ENCODE measurements around the gene DHRS12.
"Not testable (repeated sequence)": the region's sequence is repeated elsewhere in the genome, so short reads cannot be mapped to it uniquely, and the experiment has no call there.

DHRS12 gene

DNA sequence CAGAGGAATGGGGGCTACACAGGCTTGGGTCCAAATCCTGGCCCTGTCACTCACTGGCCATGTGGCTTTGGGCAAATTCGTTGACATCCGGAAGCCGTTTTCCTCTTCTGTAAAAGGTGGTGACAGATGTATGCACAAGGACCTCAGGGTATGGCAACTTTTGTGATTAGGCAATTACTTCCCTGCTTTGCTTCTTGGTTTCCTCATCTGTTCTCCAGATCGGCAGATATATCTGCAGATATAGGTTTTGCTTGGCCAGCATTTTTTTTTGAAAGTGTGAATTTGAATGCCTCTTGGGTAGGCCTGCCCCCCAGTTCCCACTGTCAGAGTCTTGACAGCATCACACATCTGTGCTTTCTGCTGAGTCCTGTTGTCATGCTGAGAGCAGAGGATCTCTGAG, 23.3 kb upstream of the DHRS12 start:
- DNase-seq: no peak

DNA sequence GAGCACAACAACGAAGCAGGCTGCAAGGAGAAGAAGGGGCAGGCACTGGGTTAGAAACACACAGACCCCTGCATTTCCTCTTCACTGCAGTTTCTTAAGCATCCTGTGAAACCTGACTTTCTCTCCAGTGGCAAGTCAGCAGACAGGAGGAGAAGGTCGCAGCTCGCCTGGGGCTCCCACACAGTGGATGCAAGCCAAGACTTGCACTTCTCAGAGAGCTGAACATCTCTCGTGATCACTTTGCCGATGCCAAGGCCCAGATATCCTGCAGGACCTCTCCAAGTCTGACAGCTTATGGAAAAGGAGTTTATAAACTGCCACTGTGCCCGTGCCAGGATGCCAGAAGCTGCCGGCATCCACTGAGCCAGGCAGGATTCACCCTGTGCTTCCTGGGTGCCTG, 22.6 kb upstream of the DHRS12 start:
- no peak for DNase-seq

DNA sequence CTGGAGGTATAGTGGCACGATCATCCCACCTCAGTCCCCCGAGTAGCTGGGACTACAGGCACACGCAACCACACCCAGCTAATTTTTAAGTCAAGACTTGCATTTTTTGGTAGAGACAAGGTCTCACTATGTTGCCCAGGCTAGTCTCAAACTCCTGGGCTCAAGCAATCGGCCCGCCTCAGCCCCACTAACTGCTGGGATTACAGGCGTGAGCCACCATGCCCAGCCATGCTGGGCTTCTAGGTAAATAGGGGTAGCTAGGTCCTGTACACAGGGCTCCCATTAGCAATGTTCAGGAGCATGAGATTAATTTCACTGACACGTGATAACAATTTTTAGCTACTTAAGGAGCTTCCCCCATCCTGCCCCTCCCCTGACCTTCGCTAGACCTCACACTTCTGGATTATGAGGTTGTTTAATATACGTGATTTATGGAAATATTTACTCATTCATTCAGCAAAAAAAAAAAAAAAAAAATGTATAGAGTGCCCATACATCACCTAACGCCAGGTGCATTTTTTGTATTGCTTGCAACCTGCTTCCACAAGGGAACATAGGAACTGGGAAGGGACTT, 21.8 kb upstream of the DHRS12 start:
- no peak for DNase-seq

DNA sequence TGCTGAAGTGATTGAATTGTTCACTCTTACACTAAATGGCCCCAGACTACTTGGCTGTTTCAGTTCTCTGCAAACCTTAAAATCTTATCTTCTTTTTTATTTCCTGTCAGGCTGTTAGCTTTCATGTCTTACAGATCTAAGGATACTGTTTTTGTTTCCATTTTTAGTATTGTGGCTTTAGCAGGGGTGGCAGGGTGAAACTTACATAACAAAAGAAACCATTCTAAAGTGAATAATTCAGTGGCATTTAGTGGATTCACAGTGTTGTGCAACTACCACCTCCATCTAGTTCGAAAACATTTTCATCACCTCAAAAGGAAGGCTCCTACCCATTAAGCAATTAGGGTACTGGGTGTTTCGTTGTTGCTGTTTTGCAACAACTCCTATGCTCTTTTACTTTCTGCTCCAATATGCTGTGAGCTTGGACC, 21.2 kb upstream of the DHRS12 start:
- no peak for DNase-seq

DNA sequence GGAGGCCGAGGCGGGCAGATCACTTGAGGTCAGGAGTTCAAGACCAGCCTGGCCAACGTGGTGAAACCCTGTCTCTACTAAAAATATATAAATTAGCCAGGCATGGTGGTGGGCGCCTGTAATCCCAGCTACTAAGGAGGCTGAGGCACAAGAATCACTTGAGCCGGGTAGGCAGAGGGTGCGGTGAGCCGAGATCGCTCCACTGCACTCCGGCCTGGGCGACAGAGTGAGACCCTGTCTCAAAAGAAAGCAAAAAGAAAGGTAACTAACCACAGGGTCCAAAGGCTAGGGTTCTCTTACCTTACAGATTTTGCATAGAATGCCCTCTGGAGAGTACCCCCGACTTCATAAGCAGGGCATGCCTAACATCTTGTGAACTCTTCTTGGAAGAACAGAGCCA, 20.7 kb upstream of the DHRS12 start:
- not testable (repeated sequence) for DNase-seq

DNA sequence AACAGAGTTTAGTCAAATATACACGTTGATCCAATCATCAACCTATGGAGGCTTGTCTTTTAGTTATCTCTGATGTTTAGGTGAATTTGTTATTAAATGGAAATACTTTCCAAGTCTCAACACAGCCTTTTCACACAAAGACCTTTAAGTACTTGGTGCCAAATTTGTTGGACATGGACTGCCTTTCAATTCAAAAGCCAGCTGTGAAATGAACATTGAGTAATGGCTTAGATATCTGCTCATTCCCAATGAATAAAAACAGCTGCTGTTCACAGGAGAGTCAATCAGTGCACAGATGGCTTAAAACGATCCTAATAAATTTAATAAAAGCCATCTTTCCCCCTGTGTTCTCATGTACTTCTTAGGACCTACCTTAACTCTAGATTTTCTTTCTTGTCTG, 19.9 kb upstream of the DHRS12 start:
- DNase-seq: no peak

DNA sequence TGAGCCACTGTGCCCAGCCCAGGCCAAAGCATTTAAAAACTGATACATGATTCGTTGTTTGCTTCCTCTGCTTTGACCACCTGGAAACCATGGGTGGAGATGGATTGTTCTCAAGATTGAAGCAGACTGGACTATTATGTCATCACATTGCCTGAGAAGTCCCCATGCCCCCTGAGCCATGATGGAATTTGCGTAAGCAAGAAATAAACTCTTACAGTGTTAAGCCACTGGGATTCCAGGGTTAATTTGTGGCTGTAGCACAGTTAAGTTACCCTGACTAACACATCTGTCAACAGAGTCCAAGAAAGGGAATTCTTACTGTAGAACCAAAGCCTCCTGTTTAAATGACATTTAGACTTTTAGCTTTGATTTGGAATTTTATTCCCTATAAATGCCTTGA, 19.4 kb upstream of the DHRS12 start:
- DNase-seq: no peak

DNA sequence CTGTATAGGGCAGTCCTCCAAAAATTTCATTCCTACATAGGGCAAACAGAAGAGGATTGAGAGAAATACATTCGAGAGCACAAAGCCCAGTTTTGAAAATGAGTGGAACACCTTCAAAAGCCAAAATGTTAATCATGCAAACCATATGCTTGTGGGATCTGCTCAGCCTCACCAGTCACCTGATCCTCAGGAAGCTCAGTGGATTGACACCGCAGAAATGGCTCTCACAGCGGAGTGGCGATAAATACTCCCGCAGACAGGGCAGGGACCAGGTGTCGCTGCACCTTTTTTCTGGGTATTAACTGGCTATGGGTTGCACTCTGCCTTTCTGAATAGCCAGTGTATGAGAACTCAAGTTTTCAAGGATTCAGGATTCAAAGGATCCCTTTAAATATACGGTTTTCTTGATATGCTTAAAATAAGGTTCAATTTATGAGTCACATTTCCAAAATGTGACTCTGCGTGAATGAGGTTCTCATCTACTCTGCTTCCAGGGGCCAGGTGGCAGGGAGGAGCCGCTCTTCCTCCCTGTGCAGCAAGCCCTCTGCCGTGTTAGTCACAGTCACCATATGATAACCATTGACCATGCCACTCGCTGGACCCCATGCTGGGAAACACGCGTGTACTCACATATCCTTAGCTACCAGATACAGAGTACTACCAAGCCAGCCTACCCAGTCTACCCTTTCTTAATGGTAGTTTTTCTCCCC, 18.3 kb upstream of the DHRS12 start:
- no peak for DNase-seq

DNA sequence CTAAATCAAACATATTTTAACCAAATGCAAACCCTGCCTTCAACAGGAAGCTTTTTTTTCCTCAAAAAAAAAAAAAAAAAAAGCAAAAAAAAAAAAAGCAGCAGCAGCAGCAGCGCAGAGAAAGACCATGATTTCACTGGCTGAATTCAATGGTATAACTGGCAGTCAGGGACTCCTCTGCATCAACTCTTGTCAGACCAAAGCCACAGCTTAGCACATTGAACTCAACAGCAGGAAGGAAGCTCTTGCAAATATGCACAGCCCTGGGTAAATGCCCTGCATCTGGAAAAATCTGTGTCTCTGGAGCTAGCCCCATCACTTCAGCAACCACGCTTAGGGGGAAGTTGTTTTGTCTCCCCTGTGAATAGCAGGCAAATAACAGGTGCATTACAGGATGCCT, 17.6 kb upstream of the DHRS12 start:
- no peak for DNase-seq

DNA sequence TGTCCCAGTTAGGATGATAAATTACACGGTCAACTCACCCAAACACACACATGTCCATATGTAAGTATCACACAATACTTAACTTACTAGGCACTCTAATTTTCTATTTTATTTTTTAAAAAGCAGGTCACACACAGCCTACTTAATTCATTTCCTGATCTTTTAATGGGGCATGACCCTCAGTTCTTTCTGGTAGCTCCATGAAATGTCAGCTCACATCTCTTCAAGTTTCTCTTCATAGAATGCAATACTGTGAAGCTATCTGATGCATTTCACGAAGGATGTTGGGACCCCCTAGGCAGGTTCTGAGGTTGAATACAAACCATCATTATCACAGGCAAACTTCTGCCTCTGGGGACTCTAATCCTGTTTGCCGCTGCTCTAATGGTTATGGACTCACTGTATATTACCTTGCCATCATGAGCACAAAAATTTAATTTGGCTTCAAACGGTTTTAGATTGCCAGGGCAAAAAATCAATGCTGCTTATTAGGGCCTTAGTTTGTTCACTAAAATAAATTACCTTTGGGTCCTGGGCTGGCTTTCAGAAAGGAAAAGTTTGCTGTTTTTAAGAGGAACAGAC, 16.1 kb upstream of the DHRS12 start:
- DNase-seq: no peak

DNA sequence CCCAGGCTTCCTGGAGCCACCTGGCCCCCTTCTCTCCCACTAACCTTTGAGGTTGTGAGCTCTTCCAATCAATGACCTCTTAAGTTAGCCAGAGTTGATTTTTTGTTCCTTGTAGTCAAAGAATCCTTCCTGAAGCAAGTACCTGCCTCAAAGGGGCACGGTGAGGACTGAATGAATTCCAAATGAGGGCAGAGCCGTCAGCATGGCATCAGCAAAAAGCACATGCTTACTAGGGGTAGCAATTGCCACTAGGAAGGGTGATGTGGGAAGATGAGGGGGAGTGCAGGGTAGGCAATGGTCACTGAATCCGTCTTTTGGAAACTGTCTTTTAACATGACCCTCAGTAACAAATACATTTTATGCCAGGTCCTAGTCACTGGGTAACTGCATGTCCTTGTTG, 15.6 kb upstream of the DHRS12 start:
- no peak for DNase-seq

DNA sequence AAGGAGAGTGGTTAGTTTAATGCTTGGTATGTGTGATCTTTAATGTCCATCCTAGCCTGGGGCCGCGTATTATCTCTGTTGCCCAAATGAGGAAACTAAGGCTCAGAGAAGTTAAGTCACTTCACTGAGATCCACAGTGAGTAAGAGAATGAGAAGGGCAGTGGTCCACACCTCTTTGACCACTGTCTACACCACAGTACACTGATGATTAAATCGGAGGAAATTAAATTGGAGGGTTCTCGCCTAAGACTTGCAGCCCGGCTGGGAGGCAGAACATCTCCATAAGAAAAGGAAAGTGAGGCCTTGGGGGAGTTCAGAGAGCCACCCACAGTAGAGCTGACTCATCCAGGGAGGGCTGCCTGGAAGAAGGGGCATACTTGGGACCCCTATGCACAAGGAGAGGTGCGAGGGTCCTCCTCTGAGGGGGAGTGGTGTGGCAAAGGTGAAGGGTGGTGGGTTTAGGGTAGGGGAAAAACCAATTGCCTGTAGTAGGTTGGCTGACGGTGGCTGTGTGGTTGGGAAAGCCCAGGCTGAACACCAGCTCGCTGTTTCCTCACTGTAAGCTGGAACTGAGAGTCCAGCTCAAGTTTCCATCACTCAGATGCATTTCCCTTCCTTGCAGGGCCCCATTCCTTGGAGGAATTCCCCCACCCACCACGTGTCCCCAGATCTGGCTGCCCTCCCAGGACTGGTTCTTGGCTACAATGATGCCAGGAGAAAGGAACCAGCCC, 15.0 kb upstream of the DHRS12 start:
- no peak for DNase-seq

DNA sequence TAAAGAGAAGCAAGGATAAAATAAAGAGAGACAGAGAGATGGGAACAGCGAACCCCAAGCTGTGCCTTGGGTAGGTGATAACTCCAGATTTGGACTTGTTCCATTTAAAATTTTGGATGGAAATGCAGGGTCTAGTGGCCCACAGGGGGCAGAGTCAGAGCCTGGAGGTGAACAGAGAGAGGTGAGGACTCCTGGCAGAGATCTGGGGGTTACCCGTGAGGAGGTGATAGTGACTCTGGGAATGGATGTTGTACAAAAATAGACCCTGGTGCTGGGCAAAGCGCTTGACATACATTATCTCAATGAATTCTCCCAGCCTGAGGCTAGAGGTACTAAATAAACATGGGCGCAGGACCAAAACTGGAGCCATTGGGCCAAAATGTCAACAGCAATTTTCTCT, 14.3 kb upstream of the DHRS12 start:
- DNase-seq: no peak

DNA sequence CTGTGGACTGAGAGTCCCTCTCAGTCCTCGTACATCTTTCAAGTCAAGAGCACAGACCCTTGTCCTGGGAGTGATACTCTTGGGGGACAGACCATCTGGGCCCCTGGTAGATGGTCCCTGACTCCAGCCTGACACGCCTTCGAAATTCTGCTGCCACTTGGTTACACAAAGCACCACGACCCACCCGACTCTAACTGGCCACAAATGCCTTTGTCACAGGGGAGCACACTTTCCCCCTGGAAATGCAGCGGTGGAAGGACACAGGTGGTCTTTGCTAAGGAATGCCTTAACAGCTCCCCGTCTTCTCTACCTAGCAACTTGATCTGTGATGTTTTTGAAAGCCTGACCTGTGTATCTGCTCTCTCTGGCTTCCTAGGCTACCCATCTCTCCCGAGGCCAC, 13.8 kb upstream of the DHRS12 start:
- DNase-seq: no peak

DNA sequence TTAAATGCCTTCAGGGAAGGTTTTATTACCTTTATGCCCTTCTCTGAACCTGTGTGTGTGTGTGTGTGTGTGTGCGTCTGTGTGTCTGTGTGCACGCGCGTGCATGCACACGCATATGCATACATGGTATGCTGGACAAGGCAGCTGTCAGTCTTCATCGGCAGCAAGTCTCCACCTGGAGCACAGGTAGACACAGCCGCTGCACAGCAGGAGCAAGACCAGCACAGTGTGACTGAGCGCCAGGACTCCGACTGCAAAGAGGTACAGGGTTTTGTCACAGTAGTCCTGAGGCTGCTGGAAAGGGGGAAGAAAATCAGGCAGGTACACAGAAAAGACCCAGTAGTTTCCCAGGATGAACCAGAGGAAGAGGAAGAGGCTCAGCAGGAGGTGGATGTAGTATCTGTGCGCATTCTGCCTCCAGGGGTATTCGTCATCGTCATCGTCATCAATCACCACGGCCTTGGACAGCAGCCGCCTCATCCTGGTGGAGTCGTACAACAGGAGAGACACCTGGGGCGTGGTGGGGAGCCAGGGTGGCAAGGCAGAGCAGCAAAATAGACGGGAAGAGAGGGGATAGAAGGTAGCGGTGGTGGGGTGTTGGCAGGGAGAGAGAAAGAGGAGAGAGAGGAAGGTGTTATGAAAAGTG, 12.8 kb upstream of the DHRS12 start:
- DNase-seq: peak; percentile 28

DNA sequence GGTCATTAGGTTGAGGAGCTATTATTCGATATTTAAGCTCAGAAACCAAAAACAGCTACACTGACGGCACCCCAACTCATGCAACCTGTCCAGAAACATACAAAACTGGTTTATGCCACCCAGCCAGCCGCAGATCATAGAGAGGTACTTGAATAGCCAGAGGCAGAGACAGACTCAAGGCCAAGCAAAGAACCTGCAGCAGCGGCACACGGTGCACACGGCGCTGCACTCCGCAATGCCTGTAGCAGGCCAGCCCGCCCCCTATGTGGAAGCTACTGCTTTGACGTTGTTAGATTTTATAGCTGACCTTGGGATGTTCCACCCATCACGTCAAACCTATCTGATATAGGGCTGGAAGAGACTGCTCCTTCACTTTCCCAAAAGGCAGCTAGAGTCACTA, 11.9 kb upstream of the DHRS12 start:
- no peak for DNase-seq

DNA sequence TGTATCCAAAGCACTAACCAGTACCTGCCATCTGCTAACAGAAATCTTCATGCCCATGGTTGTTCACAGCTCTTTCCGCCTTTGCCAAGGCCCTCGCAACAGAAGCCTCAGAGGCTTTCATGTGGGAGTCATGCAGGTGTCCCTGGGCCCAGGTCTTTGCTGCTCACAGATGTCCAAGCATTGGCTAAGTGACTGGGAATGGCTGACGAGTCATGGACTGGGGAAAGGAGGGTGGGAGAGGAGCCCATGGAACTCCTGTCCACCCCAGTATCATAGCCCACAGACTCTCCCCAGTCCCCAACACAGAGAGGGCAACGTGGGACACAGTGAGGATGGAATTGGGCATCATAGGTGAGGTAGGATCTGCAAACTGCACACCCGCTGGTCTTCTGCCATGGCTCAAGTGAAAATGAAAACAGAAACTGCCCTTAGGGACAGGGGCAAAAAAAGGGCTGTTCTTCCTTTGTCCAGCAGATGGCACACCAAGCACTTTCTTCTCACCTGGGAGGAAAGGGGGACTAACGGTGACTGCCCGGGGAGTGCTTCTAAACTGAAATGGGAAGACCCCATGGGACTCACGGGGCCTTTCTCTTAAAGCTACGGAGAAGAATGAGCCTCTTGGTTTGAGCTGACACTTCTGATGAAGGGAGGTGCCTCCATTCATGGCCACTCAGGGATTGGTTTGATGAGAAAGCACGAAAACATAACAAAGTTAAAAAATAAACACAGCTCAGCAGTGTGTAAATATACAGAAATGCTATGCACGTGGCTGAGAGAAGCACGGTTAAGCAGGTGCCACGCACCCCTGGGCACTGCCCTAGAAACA, 11.1 kb upstream of the DHRS12 start:
- peak; percentile 55 for DNase-seq

DNA sequence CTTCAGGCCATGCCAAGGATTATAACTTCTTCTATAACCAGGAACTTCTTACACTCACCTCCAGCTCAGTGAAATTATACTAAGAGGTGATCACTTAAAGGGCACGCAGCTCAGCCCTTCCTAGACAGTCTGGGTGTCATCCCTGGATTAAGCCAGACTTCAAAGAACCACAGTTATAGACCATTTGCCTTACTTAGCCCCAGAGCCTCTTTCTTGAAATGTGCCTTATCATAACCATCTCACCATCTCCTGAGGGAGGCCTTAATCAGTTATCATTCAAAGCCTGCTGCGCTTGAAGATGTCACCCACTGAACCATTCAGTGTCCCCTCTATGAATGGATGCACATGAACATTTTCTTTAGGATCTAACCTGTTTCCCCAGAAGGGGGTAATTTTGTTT, 10.1 kb upstream of the DHRS12 start:
- no peak for DNase-seq

DNA sequence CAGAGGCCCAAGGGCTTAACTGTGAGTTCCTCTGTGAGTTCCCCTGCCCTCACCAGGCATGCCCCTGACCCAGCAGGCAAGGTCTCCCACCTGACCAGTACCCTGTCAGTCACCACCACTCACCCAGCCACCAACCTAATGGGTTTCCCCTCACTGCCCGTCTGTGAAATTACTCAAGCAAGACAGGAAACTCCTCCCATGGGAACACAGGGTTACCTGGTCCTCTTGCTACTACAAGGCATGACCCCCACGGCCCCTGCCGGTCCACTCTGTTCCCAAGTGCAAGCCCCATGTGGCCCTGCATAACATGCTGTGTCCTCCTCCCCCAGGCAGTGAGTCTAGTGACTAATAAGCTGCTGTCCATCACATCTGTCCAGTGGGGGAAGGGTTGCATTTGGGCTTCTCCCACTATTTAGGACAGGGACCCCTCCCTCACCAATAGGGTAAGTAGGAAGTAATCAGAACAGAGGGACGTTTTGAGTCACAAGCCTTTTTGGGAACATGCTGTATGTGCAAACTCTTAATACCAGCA, 8.0 kb upstream of the DHRS12 start:
- DNase-seq: no peak

DNA sequence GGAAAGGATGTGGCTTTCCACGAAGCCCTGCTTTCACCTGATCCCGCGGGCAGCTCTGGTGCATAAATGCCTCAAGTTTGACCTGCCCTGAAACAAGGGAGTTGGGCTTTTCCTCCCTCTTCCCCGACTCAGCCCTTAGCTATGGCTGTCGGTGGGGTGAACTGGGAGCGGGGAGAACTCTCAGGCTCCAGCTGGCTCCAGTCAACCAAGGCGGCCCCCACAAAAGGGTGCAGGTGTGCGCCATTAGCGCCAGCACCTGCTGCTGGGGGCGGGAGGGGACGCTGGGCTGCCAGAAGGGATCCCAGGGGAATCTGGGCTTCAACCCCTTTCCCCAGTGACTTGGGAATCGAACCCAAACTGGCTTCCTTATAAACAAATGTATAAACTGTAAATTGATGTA, 7.1 kb upstream of the DHRS12 start:
- DNase-seq: no peak

DNA sequence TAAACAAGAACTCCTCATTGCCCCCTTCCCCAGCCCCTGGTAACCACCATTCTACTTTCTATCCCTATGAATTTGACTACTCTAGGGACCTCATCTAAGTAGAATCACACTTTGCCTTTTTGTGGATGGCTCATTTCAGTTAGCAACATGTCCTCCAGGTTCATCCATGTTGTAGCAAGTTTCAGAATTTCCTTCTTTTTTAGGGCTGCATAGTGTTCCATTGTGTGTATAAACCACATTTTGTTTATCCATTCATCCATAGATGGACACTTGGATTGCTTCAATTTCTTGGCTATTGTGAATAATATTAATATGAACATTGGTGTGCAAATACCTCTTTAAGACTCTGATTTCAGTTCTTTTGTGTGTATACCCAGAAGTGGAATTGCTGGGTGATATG, 4.8 kb upstream of the DHRS12 start:
- DNase-seq: no peak

DNA sequence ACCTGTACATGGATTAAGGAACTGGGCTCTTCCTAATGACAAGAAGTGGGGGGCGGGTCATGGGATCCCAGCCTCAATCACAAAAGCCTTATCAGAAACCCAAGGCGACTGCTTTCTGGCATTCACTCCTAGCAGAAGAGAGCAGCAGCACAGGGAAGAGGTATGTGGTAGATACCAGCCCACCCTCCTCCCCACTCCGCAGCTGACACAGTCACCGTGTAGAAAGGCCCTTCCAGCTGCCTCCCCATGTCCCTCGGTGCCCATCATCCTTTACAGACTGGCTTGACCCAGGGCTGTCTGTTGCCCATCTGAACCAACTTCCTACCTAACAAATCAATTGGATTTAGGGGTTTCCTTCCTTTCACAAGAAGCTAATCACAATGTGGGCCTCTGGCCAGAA, 3.1 kb upstream of the DHRS12 start:
- DNase-seq: no peak

Measured in 8988T (cell line).